ENCODE measurements around the gene MYPOP.

MYPOP gene, protein sequence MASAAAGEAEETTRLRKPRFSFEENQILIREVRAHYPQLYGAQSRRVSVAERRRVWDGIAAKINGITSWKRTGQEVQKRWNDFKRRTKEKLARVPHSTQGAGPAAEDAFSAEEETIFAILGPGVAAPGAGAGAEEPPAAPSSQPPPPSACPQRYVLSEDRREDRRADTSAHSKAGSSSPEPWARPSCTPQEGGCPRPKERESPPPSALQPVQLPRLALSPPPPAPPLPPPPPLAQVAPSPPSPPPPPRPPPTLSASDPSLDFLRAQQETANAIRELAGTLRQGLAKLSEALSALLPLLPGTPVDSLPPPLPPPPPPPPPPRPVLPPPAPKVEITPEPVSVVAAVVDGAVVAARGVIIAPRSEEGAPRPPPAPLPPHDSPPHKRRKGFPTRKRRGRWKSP

GRCh38 chr19:45901912-45902650, at the start of gene MYPOP:
TSS of gene MYPOP (minus strand) at chr19:45902613. CDS start at chr19:45901773, 840 bp downstream.
- DNase-seq, result peak; percentile 61

DNA sequence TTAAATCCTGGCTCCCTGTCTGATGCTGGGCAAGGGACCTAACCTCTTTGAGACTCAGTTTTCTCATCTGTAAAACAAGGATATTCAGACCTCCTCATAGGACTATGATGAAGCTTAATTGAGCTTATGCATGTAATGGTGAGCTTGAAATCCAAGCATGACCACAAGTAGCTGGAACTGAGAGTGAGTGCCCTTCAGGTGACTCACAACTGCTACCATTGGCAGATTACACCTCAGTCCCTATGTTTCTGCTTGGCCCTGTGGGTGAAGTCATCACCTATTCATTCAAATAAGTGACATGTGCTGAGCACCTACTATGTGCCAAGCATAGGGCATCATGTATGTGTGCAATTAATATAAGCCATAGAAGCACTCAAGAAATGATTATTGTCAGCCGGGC, 45.5 kb upstream of the MYPOP start:
- DNase-seq, result no peak

GRCh38 chr19:45940515-45940805, 38.0 kb upstream of the MYPOP start:
- no peak for DNase-seq

DNA sequence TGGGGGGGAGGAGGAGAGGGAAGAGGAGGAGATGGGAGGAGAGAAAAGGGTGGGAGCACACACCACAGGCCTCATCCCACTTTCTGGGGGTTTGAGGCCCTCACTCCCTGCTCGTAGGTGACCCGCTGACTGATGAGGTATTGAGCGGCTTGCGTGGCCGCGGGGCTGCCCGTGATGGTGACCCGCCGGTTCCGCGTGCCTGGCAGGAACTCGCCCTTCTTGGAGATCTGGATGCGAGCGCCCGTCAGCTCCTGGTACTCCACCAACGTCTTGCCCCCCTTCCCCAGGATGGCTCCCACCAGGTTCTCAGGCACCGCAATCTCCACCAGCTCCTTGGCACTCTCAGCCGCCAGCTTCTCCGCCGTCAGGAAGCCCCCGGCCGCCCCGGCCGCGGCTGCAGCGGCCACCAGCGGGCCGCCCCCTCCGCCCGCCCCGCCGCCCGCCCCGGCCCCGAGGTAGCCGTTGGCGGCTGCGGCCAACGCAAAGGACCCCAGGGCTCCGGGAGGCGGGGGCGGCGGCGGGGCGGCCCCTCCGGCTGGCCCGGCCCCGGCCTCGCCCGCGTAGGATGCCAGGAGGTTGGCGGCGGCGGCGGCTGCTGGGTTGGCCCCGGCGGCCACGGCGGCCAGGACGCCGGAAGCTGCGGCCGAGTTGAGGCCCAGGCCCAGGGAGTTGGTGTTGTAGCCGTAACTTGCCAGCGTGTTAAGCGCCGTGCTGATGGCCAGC, 37.5 kb upstream of the MYPOP start:
- no peak for DNase-seq

- DNase-seq, result no peak
These were observed 36.4 kb upstream of the MYPOP start for GRCh38 chr19:45938733-45939319.

GRCh38 chr19:45935267-45935666, 32.9 kb upstream of the MYPOP start:
- DNase-seq, result no peak

GRCh38 chr19:45934551-45935230, 32.3 kb upstream of the MYPOP start:
- no peak for DNase-seq

- DNase-seq, result no peak
These were observed 31.3 kb upstream of the MYPOP start for GRCh38 chr19:45933759-45934158.

DNA sequence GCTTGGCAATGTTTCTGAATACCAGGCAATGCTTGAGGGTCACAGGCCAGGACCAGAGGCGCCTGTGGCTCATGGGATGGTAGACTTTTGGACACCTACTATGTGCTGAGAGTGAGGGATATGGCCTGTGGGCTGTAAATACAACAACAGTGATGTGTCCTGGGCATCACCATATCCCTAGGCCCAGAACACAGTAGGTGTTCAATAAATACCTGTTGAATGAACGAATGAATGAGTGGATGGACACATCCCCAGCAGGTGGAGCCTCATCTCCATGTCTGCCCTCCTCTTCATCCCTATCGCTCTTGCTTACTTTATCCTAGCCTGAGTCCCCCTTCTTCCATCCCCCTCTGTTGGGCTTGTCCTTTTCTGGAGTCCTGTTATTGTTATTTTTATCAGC, 28.6 kb upstream of the MYPOP start:
- DNase-seq, result no peak

DNA sequence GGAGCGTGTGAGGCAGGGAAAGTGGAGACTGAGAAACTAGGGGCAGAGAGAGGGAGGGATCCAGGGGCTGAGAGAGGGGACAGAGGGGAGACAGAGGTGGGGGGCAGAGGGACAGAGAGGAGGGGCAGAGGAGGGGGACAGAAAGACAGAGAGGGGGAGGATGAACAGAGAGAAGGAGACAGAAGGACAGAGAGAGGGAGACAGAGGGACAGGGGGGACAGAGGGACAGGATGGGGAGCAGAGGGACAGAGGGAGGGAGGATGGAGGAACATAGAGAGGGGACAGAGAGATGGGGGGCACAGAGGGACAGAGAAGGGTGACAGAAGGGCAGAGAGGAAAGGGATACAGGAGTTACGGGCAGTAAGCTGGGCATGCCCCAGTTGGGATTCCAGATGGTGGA, 26.8 kb upstream of the MYPOP start:
- no peak for DNase-seq

- peak; percentile 97 for DNase-seq
These were observed 25.3 kb upstream of the MYPOP start for GRCh38 chr19:45927565-45928261.

GRCh38 chr19:45924891-45925447, 22.6 kb upstream of the MYPOP start:
- DNase-seq, result peak; percentile 10

- DNase-seq, result peak; percentile 23
These were observed 19.9 kb upstream of the MYPOP start for GRCh38 chr19:45922281-45922680.

- DNase-seq, result peak; percentile 32
These were observed 18.0 kb upstream of the MYPOP start for GRCh38 chr19:45920458-45920857.

- no peak for DNase-seq
These were observed 17.3 kb upstream of the MYPOP start for GRCh38 chr19:45919678-45920077.

- DNase-seq, result no peak
These were observed 16.3 kb upstream of the MYPOP start for GRCh38 chr19:45918721-45919120.

- DNase-seq, result no peak
These were observed 15.1 kb upstream of the MYPOP start for GRCh38 chr19:45917421-45918091.

DNA sequence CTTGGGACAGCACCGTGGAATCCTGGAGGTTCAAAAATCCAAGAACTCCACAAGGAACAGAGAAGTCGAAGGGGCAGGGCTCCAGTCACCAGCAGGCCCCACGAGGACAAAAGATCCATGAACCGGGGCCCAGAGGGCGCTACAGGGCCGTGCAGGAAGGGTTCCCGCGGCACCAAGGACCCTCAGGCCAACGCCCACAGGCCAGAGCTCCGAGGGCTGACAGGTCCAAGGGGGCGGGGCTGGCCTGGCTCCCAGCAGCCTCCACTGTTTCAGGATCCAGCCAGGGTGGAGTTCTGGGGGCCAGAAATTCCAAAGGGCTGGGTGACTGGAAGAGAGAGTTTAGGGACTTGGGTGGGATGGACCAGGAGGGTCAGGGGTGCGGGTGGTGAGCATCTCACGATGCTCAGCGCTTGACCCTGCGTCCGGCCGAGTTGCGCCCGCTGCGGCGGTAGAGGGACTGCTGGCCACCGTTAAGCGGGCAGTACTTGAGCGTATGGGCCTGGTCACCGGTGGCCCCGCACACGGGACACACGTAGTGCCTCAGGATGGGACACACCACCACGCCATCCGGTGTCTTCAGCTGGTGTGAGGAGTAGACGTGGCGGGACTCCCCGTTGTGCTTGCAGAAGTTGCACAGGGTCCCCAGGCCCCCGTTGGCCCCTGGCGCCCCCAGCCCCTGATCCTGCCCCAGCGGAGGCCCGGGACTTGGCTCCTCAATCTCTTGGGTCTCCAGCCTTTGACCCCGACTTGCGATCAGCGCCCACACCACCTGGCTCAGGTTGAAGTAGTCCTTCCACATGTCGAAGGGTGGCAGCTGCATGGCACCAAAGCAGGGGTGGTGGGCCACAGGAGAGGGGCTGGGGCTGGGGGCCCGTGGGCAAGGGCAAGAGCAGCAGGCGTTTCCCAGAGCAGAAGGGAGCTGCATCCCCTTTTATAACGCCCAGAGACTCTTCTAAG, 11.7 kb upstream of the MYPOP start, which contains the start of gene NANOS2:
Gene NANOS2 (minus strand): TSS at position 905 of the 957 bp plus-strand sequence. CDS start 85 bp downstream, at position 820.
- peak; percentile 26 for DNase-seq

- DNase-seq, result no peak
These were observed 8.9 kb upstream of the MYPOP start for GRCh38 chr19:45911291-45911690.

- DNase-seq, result no peak
These were observed 6.5 kb upstream of the MYPOP start for GRCh38 chr19:45908956-45909355.

Measured in NCI-H69 (cell line).